Measurements from ENCODE around the gene PRM1. TPM values are rescaled to one million over a fixed set of nuclear protein-coding genes. Genes with fewer than 3 reads are reported as not detected.
A peak's percentile ranks its signal among the peaks of the same experiment; 100 is the strongest.

PRM1 gene
- total and polyA plus RNA-seq, 2 of the 13 experiments (the other 11 are each of a cell fraction or from before 2014, with no cell fraction given): not detected

- TF ChIP-seq ZNF142 (CRISPR knock-in tag; IDR thresholded peaks at IDR 0.05): no peak
- no peak for TF ChIP-seq PRDM10 (CRISPR knock-in tag; IDR thresholded peaks at IDR 0.05; ENCODE audit: low read depth)
- no peak for TF ChIP-seq PHB2 (IDR thresholded peaks at IDR 0.05; ENCODE audit: partially characterized antibody)
- TF ChIP-seq ZNF10 (CRISPR knock-in tag; IDR thresholded peaks at IDR 0.05; ENCODE audit: borderline replicate concordance, low read depth): no peak
- TF ChIP-seq U2AF1 (optimal IDR thresholded peaks at IDR 0.05; ENCODE audit: low read depth, low read length): no peak
- TF ChIP-seq ZNF891 (CRISPR knock-in tag; IDR thresholded peaks at IDR 0.05): peak; percentile 80
- no peak for TF ChIP-seq BCL3 (CRISPR knock-in tag; IDR thresholded peaks at IDR 0.05)
- no peak for TF ChIP-seq FOXK2 (IDR thresholded peaks at IDR 0.05)
- TF ChIP-seq POGK (CRISPR knock-in tag; conservative IDR thresholded peaks at IDR 0.05): no peak
Observed at GRCh38 chr16:11280616-11281522, at the start of gene PRM1 (continued).
